GM13977 (cell line): ENCODE data around the gene ACTRT2.

Source experiments
- DNase-seq: peaks from one replicate; pipeline ENCODE4 v3.0.0; 2012; ENCODE audit warnings: low spot score
- CTCF ChIP-seq: IDR thresholded peaks from 2 replicates; pipeline ENCODE4 v1.5.1; 2012; ENCODE audit warnings: mild to moderate bottlenecking, control low read depth; ENCODE audit not compliant: insufficient read depth; ENCODE audit errors: extremely low read depth, missing control alignments
- in situ Hi-C: fragments of 300-500 bp; cut with MboI; formaldehyde crosslinking; loops from one replicate; pipeline ENCODE4 v1.12.0; 2022; ENCODE audit warnings: low sequenced_read_pairs, low pct_unique_long_range_greater_than_20kb, mixed read lengths, inconsistent platforms; ENCODE audit not compliant: unreplicated experiment

ACTRT2 gene

GRCh38 chr1:3066250-3066711 lies 45.0 kb downstream of the ACTRT2 start:
- in situ Hi-C loops, result no loop called here
- no peak for DNase-seq
- no peak for TF ChIP-seq CTCF

GRCh38 chr1:3066826-3067225 lies 45.6 kb downstream of the ACTRT2 start:
- in situ Hi-C loops, result no loop called here
- no peak for DNase-seq
- no peak for TF ChIP-seq CTCF

- DNase-seq, result no peak
- TF ChIP-seq CTCF, result no peak
- in situ Hi-C loops, result no loop called here
Observed at GRCh38 chr1:3067301-3067670, 46.0 kb downstream of the ACTRT2 start.

- in situ Hi-C loops, result no loop called here
- no peak for DNase-seq
- no peak for TF ChIP-seq CTCF
Observed at GRCh38 chr1:3067671-3068563, 46.6 kb downstream of the ACTRT2 start.

- in situ Hi-C loops, result no loop called here
- no peak for TF ChIP-seq CTCF
Observed at GRCh38 chr1:3068564-3069431, 47.5 kb downstream of the ACTRT2 start, which contains the start of gene PRDM16. Gene PRDM16, plus strand, starts transcription at chr1:3069203. Its CDS starts 57 bp downstream, at chr1:3069260.

GRCh38 chr1:3069491-3070308 lies 48.4 kb downstream of the ACTRT2 start:
- in situ Hi-C loops, result no loop called here
- DNase-seq, result no peak
- TF ChIP-seq CTCF, result no peak

More at GRCh38 chr1:3068564-3069431, 47.5 kb downstream of the ACTRT2 start, which contains the start of gene PRDM16:
- no peak for DNase-seq
